Suprapubic skin (tissue), 4 donors: Measurements from ENCODE around the gene ZNF284. TPM values are rescaled to one million over a fixed set of nuclear protein-coding genes. Genes with fewer than 3 reads are reported as not detected.

Experiments
- DNase-seq, 2 donors: peaks; one replicate each; pipeline ENCODE4 v3.0.0-alpha.2; 2019; ENCODE audit warnings: low spot score in 2 of 2
- H3K27ac ChIP-seq: fragments of 200-600 bp; sonication (generic); one replicate; pipeline ENCODE4 v1.5.1; 2019
- H3K27me3 ChIP-seq: fragments of 200-600 bp; sonication (generic); one replicate; pipeline ENCODE4 v1.5.1; 2019
- H3K36me3 ChIP-seq: fragments of 200-600 bp; sonication (generic); one replicate; pipeline ENCODE4 v1.5.1; 2019
- H3K4me1 ChIP-seq: fragments of 200-600 bp; sonication (generic); one replicate; pipeline ENCODE4 v1.5.1; 2019
- H3K4me3 ChIP-seq: fragments of 200-600 bp; sonication (generic); one replicate; pipeline ENCODE4 v1.5.1; 2019; ENCODE audit warnings: mild to moderate bottlenecking
- H3K9me3 ChIP-seq: fragments of 200-600 bp; sonication (generic); one replicate; pipeline ENCODE4 v1.5.1; 2019
- EP300 ChIP-seq: sonication (generic); formaldehyde crosslinking; IDR thresholded peaks from one replicate; pipeline ENCODE4 v1.6.1; 2017; ENCODE audit warnings: antibody characterized with exemption
- POLR2A ChIP-seq, 2 donors: fragments of 450-650 bp; IDR thresholded peaks; one replicate each; pipeline ENCODE4 v1.6.1; 2017; ENCODE audit warnings: antibody characterized with exemption in 2 of 2, mild to moderate bottlenecking in 2 of 2, moderate library complexity in 2 of 2
- POLR2AphosphoS5 ChIP-seq, 3 donors: sonication (generic); formaldehyde crosslinking; IDR thresholded peaks; one replicate each; pipeline ENCODE4 v1.6.1; 2017; ENCODE audit warnings: antibody characterized with exemption in 3 of 3
- WGBS: methylation state at CpG from one replicate; pipeline ENCODE4 v1.1.5; 2018; 5-methylcytosine and 5-hydroxymethylcytosine counted together
- total RNA-seq, 4 donors: library from RNA; depleted of rRNA; stranded (reverse); fragments of >200 nt; gene quantifications; one replicate each; pipeline ENCODE4 v1.1.0, GENCODE V29; 2016
- TF ChIP-seq, protein P1 (sequence below), 2 donors: fragments of 200-600 bp in 1 of 2; fragments of 450-650 bp in 1 of 2; sonication (generic) in 1 of 2; IDR thresholded peaks; one replicate each; pipeline ENCODE4 v1.5.1; 2016 to 2019; ENCODE audit warnings: antibody characterized with exemption in 2 of 2, mild to moderate bottlenecking in 1 of 2, moderate library complexity in 1 of 2

ZNF284 gene
- total RNA-seq, 4 donors from 2014 or later, result 1.2 to 4.9 (median 1.3) TPM

DNA sequence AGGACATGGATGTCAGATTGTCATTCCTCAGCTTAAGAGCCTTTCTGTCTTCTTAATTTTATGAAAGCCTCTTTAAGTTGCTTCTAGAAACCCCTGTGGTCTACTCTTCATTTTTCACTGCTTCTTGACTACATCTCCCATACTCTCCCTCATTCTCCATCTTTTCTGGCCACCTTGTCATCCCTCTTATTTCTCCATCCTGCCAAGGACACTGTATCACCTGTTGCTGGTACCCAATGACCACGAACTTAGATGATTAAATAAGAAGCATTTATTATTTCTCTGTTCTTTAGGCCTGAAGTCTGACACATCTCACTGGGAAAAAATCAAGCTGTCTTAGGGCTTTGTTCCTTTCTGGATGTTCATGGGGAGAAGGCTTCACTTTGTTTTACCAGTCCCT, 10.9 kb upstream of the ZNF284 start:
- Histone ChIP-seq H3K27me3 (no peaks in the 10 kb centered on the region), H3K4me1 (no peaks in the 10 kb centered on the region), H3K4me3 (no peak overlapping the region), H3K9me3 (peaks cover 18% of the 10 kb centered on the region), H3K27ac (no peak overlapping the region), H3K36me3 (peaks cover 82% of the 10 kb centered on the region)
- no peak for DNase-seq
- TF ChIP-seq POLR2A (IDR thresholded peaks at IDR 0.05) (no peak), POLR2AphosphoS5 (IDR thresholded peaks at IDR 0.05) (no peak), EP300 (no peak)
- TF ChIP-seq, protein P1, sequence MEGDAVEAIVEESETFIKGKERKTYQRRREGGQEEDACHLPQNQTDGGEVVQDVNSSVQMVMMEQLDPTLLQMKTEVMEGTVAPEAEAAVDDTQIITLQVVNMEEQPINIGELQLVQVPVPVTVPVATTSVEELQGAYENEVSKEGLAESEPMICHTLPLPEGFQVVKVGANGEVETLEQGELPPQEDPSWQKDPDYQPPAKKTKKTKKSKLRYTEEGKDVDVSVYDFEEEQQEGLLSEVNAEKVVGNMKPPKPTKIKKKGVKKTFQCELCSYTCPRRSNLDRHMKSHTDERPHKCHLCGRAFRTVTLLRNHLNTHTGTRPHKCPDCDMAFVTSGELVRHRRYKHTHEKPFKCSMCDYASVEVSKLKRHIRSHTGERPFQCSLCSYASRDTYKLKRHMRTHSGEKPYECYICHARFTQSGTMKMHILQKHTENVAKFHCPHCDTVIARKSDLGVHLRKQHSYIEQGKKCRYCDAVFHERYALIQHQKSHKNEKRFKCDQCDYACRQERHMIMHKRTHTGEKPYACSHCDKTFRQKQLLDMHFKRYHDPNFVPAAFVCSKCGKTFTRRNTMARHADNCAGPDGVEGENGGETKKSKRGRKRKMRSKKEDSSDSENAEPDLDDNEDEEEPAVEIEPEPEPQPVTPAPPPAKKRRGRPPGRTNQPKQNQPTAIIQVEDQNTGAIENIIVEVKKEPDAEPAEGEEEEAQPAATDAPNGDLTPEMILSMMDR (IDR thresholded peaks at IDR 0.05), result no peak
- 96% methylated on average over 1 of the region's 1 CpG for WGBS

DNA sequence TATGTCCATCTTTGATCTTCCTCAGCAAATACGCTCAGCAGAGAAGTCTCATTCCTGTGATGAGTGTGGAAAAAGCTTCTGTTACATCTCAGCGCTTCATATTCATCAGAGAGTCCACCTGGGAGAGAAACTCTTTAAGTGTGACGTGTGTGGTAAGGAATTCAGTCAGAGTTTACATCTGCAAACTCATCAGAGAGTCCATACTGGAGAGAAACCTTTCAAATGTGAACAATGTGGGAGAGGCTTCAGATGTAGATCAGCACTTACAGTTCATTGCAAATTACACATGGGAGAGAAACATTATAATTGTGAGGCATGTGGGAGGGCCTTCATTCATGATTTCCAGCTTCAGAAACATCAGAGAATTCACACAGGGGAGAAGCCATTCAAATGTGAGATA, 5.7 kb upstream of the ZNF284 start:
- no peaks in the 10 kb centered on the region for H3K27me3 ChIP-seq
- no peak for DNase-seq
- H3K4me1 ChIP-seq, result peaks cover 3% of the 10 kb centered on the region
- TF ChIP-seq POLR2AphosphoS5 (IDR thresholded peaks at IDR 0.05), result no peak
- no peak for TF ChIP-seq POLR2A (IDR thresholded peaks at IDR 0.05)
- no peak for TF ChIP-seq EP300
- TF ChIP-seq, protein P1 (IDR thresholded peaks at IDR 0.05), result no peak
- no peak overlapping the region for H3K27ac ChIP-seq
- peaks cover 47% of the 10 kb centered on the region for H3K9me3 ChIP-seq
- H3K4me3 ChIP-seq, result no peak overlapping the region
- peaks cover 61% of the 10 kb centered on the region for H3K36me3 ChIP-seq
- 78% methylated on average over 3 of the region's 3 CpGs for WGBS

DNA sequence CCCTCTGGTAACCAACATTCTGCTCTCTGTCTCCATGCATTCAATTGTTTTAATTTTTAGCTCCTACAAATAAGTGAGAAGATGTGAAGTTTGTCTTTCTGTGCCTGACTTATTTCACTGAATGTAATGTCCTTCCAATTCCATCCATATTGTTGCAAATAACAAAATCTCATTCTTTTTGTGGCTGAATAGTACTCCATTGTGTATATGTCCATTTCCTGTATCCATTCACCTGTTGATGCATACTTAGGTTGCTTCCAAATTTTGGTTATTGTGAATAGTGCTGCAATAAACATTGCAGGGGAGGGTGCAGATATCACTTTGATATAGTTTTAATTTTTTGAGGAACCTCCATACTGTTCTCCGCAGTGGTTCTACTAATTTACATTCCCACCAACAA, 2.5 kb upstream of the ZNF284 start:
- TF ChIP-seq, protein P1 (IDR thresholded peaks at IDR 0.05), result no peak
- TF ChIP-seq POLR2A (IDR thresholded peaks at IDR 0.05), result no peak
- no peak for TF ChIP-seq POLR2AphosphoS5 (IDR thresholded peaks at IDR 0.05)
- TF ChIP-seq EP300, result no peak
- DNase-seq, result no peak
- Histone ChIP-seq H3K36me3 (peaks cover 30% of the 10 kb centered on the region), H3K4me1 (peaks cover 19% of the 10 kb centered on the region), H3K27ac (no peak overlapping the region), H3K9me3 (peaks cover 34% of the 10 kb centered on the region), H3K27me3 (no peaks in the 10 kb centered on the region), H3K4me3 (no peak overlapping the region)
- WGBS, result 93% methylated on average over 1 of the region's 1 CpG

DNA sequence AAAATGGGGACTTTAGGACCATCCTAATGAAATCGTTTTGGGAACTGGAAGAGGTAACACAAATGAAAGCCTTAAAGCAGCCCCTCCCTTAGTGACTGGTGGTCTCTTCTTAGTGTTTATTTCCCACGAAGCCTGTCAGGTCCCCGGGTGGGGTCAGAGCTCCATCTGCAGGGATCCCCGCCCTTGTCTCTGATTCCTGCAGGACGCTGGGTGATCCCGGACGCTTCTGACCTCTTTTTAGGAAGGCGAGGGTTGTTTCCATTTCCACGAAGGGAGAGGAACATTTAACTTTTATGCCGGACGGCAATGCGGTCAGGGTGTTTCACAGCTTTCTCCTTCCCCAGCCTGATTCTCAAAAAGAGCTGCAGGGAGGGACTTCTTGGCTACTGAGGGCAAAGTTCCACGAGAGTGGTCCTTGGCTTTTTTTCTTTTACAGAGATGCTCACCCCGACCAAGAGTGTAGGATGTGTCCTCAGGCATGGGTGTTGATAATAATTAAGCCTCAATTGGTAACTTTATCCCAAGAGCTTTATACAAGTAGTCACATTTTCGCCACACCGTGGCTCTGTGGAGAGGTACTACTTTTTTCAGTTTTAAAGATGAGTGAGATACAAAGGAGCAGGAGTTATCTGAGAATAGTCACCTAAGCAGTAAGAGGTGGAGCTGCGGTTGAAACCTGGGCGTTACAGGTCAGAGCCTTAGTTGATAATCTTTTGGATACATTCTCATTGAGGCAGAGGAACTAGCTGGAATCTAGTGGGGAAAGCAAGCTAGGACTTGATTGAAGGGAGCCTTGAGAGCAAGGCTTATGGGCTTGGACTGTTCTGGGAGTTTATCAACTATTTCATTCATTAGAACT, 813 bp downstream of the ZNF284 start:
- H3K4me1 ChIP-seq, result peaks cover 19% of the 10 kb centered on the region
- DNase-seq, result no peak
- peaks cover 16% of the 10 kb centered on the region for H3K9me3 ChIP-seq
- H3K4me3 ChIP-seq, result peak overlapping the region; percentile 61
- TF ChIP-seq POLR2AphosphoS5 (IDR thresholded peaks at IDR 0.05) (no peak), POLR2A (IDR thresholded peaks at IDR 0.05) (no peak), EP300 (no peak)
- TF ChIP-seq, protein P1 (IDR thresholded peaks at IDR 0.05), result no peak
- H3K27me3 ChIP-seq, result no peaks in the 10 kb centered on the region
- H3K36me3 ChIP-seq, result no peaks in the 10 kb centered on the region
- no peak overlapping the region for H3K27ac ChIP-seq
- WGBS, result 28% methylated on average over 14 of the region's 18 CpGs

DNA sequence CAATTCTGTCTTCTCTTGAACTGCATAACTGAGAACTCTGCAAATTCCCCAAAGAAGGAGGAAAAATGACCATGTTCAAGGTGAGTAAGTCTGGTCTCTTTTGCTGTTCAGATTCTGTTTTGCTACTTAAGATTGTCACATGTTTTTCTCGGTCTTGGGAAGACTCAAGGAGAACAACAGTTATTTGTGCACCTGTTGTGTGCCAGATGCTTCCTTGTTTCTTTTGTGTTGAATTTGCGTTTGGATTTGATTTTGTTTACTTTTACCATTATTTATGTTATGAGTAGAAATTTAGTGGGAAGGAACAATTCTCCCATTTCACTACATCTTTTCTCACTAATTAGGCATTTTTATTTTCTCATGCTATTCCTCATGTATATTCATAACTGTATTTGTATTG, 4.4 kb downstream of the ZNF284 start:
- H3K4me1 ChIP-seq, result peaks cover 16% of the 10 kb centered on the region
- TF ChIP-seq, protein P1 (IDR thresholded peaks at IDR 0.05), result no peak
- no peak for TF ChIP-seq POLR2A (IDR thresholded peaks at IDR 0.05)
- TF ChIP-seq POLR2AphosphoS5 (IDR thresholded peaks at IDR 0.05), result no peak
- TF ChIP-seq EP300, result no peak
- H3K27me3 ChIP-seq, result no peaks in the 10 kb centered on the region
- no peak overlapping the region for H3K27ac ChIP-seq
- H3K4me3 ChIP-seq, result no peak overlapping the region
- WGBS, result 86% methylated on average over 2 of the region's 2 CpGs
- no peaks in the 10 kb centered on the region for H3K9me3 ChIP-seq
- peaks cover 16% of the 10 kb centered on the region for H3K36me3 ChIP-seq
- DNase-seq, result no peak
